Activated CD4-positive, alpha-beta T cell treated with anti-CD3 and anti-CD28 coated beads for 4 hours (primary cell): ENCODE results near the gene TAS2R60.
A peak's percentile ranks its signal among the peaks of the same experiment; 100 is the strongest.
"Not testable (repeated sequence)": the region's sequence is repeated elsewhere in the genome, so short reads cannot be mapped to it uniquely, and the experiment has no call there.

Source experiments
- DNase-seq, 2 donors: peaks; one replicate each; pipeline ENCODE4 v3.0.0-alpha.2; 2020

TAS2R60 gene

DNA sequence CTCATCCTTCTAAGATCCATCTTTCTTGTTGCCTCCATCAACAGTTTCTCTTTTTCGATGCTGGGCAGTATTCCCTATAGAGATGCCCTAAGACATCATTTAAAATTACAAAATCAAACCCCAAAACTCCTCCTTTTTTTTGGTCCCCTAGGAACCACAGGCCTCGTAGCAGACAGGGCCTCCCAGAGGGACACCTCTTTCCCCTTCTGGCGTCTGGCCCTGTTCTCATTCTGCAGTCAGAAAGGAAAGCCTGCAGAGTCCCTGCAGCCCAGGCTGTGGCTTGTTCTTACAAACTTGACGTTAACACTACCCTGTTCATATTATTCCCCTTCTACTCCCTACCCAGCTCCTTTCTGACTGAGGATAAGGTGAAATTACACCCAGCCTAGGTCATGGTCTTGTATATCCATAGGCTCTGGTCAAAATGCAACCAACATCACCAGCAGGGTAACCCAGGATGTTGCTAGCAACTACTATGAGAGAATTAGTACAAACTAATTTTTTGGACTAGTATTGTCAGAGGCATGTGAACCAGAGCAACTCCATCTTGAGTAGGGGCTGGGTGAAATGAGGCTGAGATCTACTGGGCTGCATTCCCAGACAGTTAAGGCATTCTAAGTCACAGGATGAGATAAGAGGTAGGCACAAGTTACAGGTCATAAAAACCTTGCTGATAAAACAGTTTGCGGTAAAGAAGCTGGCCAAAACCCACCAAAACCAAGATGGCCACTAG lies 31.1 kb upstream of the TAS2R60 start:
- no peak for DNase-seq

DNA sequence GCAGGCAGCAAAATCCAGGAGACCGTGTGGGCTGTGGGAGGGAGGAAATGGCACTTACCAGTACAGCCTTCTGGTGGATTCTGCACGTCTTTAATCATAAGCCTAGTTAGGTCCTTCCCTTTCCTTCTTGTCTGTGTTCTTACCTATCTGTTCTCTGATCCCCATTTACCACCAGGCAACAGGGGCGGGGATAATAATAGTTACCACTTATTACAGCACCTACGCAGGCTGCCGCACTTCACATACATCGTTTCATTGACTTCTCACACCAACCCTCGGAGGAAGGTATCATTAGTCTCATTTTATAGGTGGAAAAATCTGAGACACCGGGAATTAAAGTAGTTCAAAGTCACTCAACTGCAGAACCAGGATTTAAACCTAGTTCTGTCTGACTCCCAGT lies 30.1 kb upstream of the TAS2R60 start:
- no peak for DNase-seq

DNA sequence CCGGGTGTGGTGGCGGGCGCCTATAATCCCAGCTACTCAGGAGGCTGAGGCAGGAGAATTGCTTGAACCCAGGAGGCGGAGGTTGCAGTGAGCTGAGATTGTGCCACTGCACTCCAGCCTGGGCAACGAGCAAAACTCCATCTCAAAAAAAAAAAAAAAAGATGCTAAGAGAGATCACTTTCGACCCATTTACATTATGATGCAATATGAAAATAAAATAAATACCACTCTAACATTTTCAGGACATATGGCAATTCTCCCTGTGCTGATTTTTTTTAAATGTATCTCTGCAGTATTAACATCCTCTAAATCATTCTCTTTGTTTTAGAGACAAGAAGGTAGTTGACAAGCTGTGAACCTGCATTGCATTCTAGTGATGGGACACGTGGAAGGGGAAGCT lies 28.0 kb upstream of the TAS2R60 start:
- not testable (repeated sequence) for DNase-seq

DNA sequence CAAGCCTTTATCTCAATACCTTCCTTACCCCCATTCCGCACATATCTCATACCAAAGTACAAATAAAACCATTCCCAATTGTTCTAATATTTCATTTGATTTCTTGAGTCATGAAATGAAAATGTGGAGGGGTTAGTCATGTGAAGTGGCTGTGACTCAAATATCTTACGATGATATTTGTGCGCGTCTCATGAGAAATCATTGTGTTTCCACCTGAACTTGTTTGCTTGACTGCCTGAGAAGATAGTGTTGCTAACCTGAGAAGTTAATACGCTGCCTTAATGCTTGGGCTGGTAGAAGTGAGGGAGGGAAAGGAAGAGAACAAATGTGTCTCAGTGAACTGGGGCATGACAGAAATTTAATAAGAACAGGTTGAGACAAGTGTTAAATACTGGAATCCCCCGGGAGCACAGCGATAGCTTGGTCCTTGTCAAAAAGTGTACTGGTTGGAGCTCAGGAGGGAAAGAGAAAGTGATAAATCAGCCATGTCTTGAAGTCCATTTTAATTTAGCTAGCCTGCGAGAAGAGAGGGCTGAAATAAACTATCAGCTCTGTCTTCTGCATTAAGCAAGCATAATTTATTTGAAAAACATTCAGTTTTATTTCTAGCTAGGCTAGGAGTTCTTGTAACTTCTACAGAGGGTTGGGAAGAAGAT lies 27.4 kb upstream of the TAS2R60 start:
- DNase-seq, result no peak

DNA sequence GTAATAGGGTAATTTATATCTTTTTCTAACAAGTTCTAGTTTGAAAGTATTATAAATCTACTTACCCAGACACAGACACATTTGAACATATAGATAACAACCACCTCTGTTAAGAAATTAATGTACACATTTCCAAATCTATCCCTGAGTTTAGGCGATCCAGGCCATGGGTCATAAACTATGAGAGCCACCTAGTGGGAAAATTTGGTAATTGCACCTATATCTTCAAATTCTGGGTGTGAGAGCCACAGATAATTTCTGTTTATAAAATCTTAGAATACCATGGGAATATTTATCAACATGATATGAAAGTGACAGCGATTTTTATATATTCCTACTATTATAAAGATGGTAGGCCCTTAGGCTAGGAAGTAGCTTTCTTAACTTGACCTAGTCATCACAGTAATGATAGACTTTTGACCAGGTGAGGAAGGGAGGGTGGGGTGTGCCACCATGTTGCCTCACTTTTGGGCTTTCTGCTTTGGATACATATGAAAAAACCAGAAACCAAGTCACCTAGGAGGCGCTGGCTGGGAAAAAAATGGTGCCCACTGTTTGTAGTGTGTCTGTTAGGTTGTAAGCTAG lies 26.6 kb upstream of the TAS2R60 start:
- DNase-seq, result peak in 1 of 2 donors; percentile 21

DNA sequence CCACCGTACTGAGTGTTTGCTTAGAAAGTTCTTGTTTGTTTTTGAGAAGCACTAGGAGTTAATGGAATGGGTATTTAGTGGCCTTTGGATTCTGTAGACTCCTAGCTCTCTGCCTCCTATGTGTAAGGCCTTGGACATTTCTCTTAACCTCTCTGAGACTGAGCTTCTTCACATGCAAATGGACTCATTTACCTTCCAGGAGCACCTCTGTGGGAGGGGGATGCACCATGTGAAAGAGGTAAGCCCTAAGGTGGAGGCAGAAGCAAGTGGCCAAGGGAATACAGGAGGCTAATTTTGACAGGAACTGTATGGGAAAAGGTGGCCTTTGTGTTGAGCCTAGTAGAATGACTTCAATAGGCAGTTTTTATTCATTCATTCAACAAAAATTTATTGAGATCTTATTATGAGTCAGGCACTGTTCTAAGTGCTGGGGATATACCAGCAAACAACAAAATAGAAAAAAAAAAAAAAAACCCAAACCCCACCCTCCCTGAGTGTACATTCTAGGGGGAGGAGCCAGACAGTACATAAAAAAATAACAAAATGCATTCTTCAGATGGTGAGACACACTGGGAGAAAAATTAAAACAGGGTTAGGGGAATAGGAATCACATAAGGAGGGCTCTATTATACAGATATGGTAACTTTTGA lies 25.4 kb upstream of the TAS2R60 start:
- DNase-seq, result no peak

DNA sequence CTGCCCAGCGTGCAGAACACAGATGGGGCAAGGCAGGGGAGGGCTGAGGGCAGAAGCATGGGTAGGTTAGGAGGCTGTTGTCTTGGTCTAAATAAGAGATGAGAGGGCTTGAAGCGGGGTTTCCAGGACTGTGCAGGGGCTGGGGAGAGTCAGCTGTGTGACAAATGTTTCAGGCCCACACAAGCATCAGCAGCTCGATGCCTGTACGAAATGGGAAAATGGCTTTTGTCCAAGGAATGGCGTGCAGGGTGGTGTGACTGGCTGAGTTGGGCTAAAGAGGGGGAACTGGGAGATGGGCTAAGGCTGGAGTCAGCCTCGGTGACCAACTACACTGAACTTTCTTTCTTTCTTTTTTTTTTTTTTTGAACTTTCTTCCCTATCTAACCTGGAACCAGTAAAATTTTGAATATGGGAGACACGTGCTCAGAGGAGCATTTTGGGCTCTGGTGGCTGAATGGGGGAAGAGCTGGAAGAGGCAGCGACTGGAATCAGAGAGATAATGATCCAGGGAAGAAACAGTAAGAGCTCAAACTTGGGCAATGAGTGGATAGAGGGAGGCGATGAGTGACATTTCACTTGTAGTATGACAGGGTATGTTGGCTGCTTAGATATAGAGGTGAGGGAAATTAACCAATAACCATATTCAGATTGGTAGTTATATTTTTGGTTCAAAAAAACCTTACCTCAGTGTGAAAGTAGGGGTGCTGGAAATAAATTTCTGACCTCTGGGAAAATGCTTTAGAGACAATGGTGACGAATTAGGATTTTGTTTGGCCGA lies 24.4 kb upstream of the TAS2R60 start:
- DNase-seq, result no peak

DNA sequence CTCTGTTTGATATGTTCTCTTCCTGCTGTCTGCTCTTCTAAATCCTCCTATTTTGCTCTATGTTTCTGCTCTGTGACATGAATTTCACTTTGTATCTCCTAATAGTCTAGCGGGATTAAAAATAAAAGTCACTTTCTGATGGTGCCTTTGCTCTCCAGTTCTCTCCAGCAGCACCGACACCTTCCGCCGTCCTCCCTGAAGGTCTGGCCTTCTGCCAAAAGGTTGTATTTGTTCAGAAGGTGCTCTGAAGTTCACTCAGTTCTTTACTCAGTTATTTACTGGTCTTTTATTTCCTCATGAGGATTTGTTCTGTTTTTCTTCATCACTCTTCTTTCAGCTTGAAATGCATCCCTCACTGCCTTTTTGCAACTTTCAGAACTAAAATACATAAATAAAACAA lies 23.4 kb upstream of the TAS2R60 start:
- DNase-seq, result no peak

DNA sequence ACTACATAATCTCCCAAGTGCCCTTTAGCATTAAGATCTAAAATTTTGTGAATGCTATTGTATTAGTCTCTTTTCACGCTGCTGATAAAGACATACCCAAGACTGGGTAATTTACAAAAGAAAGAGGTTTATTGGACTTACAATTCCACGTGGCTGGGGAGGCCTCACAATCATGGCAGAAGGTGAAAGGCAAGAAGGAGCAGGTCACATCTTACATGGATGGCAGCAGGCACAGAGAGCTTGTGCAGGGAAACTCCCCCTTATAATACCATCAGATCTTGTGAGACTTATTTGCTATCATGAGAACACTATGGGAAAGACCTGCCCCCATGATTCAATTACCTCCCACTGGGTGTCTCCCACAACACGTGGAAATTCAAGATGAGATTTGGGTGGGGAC lies 22.6 kb upstream of the TAS2R60 start:
- DNase-seq, result not testable (repeated sequence)

DNA sequence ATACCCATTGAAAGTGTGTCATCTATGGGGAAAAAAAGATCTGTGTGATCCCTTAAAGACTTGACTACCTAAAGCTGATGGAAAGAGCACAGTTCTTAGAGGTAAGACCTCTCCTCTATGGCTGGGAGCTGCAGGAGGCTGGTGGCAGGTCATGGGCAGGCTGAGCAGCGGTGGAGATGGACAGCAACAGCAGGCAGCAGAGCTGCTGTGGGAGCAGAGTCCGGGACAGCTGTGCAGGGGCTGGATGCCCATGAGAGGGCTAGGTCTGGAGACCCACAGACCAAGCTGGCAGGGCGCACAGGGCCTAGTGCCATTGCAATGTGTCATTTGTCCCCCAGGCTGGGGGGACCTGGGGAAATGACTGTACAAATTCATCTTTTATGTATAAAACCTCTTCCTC lies 21.2 kb upstream of the TAS2R60 start:
- DNase-seq, result no peak

DNA sequence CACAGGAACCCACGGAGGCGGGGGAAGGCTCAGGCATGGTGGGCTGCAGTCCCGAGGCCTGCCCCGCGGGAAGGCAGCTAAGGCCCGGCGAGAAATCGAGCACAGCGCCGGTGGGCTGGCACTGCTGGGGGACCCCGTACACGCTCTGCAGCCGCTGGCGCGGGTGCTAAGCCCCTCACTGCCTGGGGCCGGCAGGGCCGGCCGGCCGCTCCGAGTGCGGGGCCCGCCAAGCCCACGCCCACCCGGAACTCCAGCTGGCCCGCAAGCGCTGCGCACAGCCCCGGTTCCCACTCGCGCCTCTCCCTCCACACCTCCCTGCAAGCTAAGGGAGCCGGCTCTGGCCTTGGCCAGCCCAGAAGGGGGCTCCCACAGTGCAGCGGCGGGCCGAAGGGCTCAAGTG lies 18.8 kb upstream of the TAS2R60 start:
- DNase-seq, result not testable (repeated sequence)

DNA sequence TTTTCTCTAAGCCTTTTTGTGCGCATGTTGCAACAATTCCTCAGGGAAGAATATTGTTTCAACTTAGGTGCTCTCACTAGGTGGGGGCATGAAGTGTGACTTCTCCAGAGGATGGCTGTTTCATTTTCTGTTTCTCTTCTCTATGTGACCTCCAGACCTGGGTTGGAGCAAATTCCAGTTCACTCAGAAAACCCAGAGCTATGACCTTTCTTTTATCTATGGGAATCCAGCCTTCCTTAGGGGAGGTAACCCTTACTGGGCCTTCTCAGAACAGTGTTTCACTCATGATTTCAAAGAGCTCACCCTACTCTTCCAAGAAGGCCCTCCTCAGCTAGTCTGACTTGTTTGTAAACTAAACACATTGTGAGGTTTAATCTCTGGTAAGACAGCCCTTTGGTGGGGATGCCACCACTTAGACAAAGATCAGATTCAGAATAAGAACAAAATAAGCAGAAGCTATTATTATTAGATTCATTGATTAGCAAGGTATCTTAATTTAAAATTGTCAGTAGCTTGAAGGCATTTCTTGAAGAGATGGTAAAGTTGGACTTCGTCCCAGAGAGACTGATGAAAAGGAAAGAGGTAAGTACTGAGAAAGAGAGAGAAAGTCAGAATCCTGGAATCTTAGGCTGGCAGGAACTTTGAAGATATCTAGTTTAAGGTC lies 16.6 kb upstream of the TAS2R60 start:
- DNase-seq, result no peak

DNA sequence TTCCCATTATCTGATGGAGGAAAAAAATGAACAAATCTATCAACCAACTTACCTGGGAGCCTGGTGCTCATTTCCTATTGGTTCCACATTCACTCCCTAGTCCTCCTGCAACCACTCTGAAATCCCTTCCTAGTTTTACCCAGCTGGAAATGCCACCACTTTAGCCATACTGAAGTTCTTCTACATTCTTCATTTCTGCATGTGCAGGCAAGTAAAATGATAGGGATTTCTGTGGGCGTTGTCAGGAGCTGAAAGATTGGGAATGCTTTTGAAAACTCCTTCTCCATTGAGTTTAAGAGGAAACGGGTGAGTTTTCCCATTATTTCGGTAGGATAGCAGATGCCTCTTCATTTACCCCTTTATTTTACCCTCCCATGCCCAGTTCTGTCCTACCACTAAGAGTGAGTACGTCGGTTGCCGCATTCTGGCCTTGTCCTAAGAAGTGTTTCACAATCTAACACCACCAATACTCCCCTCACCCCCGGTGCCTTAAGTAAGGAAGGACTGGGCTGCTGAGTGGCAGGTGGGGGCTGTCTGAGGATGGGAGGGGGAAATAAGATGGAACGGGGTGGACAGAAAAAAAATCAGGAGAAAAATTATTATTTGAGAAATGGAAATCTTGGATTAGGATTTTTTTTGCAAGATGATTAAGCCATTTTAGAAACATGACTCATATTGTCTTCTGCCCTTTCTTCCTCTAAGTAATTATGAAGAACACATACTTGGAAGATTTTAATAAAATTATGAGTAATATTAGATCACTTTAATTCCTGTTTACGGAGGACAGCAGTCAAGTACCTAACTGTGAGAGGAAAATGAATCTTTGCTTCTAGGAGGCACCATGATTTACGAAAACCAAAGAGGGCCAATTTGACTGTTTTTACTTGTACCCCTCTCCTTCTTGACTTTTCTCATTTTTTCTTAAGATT lies 13.2 kb upstream of the TAS2R60 start:
- DNase-seq, result no peak

DNA sequence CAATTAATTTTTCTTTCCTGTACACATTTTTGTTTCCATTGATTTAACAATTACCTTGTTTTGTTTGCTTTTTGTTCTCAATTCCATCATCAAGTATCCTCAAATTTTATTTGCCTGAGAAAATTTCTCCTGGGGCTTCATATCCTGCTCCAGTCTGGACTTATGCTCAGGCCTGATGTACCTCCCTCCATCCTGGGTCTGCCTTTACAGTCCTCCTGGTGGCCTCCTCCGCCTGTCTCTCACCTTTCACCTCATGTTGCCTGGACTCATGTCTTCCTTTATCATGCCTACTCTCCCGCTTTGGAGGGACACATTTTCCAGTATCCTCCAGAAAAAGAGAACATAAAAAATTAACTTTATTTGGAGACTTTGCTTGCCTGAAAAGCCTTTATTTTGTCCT lies 12.1 kb upstream of the TAS2R60 start:
- no peak for DNase-seq

DNA sequence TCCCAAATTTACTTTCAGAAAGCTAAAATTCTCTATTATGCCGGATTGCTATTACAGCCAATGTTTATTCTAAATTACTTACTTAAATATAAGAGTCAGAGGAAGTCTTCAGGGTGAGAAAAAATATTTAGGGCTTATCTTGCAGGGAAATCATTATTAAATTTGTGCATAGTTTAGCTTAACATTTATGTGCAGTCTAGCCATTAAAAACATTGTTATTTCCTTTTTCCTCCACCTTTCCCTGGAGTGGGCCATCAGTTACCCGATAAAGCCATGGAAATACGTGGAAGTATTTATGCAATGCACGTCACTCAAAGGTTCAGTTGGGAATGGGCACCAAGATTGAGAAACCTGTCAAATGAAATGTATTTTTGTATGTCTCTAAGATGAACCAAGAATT lies 9.5 kb upstream of the TAS2R60 start:
- no peak for DNase-seq

DNA sequence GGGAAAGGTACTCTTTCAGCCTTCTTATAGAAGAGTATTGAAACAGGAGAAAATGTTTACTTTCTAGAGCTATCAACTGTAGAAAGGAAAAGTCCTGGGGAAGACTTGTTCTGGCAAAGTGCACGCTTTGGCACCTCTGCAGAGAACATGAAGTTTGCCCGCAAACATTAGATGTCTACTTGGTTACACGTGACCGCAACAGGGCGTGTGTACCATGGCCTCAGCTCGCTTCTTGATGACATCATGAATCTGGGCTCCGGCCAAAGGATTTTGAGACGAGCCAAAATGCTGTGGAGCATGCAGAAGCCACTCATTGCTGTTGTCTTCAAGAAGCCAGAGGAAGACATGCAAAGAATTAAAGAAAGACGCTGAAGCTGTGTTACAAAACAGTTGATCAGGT lies 8.6 kb upstream of the TAS2R60 start:
- no peak for DNase-seq

DNA sequence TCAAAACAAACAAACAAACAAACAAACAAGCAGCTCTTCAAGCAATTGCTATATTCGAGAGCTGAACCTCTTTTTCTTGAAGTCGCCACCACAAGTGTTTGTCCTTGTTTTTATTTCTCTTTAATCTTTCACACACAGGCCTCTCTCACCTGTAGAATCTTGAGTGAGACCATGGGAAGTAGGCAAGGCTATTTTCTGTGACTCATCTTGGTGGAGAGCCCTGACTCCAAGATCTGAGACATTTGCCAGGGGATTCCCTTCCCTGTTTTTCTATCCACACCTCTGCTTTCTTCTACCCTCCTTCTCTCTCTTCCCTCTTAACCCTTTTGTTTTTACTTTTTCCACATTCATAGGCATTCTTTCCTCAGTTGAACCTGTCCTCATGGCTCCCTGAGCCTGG lies 8.0 kb upstream of the TAS2R60 start:
- DNase-seq, result no peak

DNA sequence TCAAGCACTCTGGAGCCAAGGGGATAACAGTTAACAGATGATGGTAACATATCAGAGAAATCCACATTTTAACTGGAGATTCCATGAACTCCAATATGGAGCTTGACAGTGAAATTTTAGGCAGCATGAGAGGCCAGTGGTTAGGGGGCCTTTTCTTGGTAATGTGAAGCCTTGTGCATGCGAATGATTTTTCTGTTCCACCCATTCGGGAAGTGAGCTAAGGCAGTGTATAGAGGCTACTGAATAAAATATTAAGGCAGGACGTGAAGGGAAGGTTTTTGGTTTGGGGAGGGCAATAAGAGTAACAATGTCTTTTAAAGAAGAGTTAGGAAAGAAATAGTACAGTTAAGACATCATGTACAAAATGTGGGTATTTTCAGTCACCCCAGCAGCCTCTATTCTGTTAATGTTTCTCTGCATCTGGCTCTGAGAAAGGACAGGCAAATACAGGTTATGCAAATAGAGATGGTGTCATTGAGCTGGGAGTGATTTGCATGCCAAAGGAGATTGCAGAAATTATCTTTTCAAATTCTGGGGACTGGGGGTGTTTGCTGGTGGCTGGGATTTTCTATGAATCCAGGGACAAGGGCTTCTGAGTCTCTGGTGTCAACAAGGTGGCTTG lies 6.8 kb upstream of the TAS2R60 start:
- no peak for DNase-seq

DNA sequence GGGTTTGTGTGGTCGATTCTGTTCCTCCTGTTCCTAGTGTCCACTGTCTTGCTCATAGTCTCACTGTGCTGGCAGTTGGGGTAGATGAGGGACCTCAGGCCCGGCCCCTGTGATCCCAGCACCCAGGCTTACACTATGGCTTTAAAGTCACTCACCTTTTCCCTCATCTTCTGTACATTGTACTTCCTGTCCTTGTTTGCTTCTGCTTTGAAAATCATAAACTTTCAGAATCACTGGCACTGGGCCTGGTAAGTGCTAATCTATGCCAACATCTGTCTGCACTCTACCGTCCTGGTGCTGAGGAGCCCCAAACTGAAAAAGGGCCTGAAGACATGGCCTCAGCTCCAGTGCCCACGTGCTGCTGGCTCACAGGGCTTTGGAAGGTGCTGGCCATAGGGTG lies 5.7 kb upstream of the TAS2R60 start:
- DNase-seq, result no peak

DNA sequence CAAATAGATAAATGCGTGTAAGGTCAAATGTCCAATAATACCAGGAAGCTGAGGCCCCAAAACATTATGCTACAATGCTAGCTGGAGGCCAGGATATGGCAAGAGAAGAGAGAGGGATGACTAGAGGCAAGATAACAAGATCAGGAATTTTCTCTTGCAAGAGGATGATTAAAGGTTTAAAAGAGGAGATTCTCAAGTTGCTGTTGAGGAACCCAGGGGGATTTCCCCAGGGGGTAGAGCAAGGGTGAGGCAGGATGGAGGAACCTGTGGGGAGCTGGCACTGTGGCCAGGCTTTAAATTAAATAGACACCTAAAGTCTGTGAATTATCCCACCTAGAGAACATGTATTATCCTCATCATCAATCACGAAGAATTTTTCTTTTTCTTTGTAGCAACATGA lies 3.4 kb upstream of the TAS2R60 start:
- DNase-seq, result no peak
